ENCODE measurements around the gene NEURL1.
A peak's percentile ranks its signal among the peaks of the same experiment; 100 is the strongest.
"Not testable (repeated sequence)": the region's sequence is repeated elsewhere in the genome, so short reads cannot be mapped to it uniquely, and the experiment has no call there.

Gene NEURL1

GRCh38 chr10:103517234-103518085 is 24.0 kb downstream of the NEURL1 start:
- DNase-seq (ENCODE audit: low spot score) = no peak

- DNase-seq (ENCODE audit: low spot score) = no peak
These were observed 26.3 kb downstream of the NEURL1 start for GRCh38 chr10:103519798-103520197.

GRCh38 chr10:103522006-103522405 is 28.5 kb downstream of the NEURL1 start:
- DNase-seq (ENCODE audit: low spot score) = not testable (repeated sequence)

- no peak for DNase-seq (ENCODE audit: low spot score)
These were observed 30.2 kb downstream of the NEURL1 start for GRCh38 chr10:103523683-103524082.

GRCh38 chr10:103525901-103526300 is 32.4 kb downstream of the NEURL1 start:
- no peak for DNase-seq (ENCODE audit: low spot score)

GRCh38 chr10:103527476-103527875 is 34.0 kb downstream of the NEURL1 start:
- not testable (repeated sequence) for DNase-seq (ENCODE audit: low spot score)

GRCh38 chr10:103528549-103528948 is 35.0 kb downstream of the NEURL1 start:
- DNase-seq (ENCODE audit: low spot score) = no peak

- DNase-seq (ENCODE audit: low spot score) = no peak
These were observed 36.0 kb downstream of the NEURL1 start for GRCh38 chr10:103529539-103529938.

GRCh38 chr10:103533827-103534226 is 40.3 kb downstream of the NEURL1 start:
- no peak for DNase-seq (ENCODE audit: low spot score)

- DNase-seq (ENCODE audit: low spot score) = no peak
These were observed 41.4 kb downstream of the NEURL1 start for GRCh38 chr10:103534621-103535498.

- DNase-seq (ENCODE audit: low spot score) = no peak
These were observed 42.1 kb downstream of the NEURL1 start for GRCh38 chr10:103535595-103535994.

GRCh38 chr10:103539751-103540150 is 46.2 kb downstream of the NEURL1 start:
- DNase-seq (ENCODE audit: low spot score) = no peak

- DNase-seq (ENCODE audit: low spot score) = no peak
These were observed 47.2 kb downstream of the NEURL1 start for GRCh38 chr10:103540722-103541121.

GRCh38 chr10:103541616-103542015 is 48.1 kb downstream of the NEURL1 start:
- DNase-seq (ENCODE audit: low spot score) = no peak

- DNase-seq (ENCODE audit: low spot score) = peak; percentile 37
These were observed 49.5 kb downstream of the NEURL1 start for GRCh38 chr10:103542764-103543616.

- DNase-seq (ENCODE audit: low spot score) = no peak
These were observed 50.4 kb downstream of the NEURL1 start for GRCh38 chr10:103543617-103544525.

GRCh38 chr10:103544657-103545310 is 51.3 kb downstream of the NEURL1 start:
- DNase-seq (ENCODE audit: low spot score) = no peak

GRCh38 chr10:103545366-103545765 is 51.9 kb downstream of the NEURL1 start:
- no peak for DNase-seq (ENCODE audit: low spot score)

GRCh38 chr10:103545771-103546281 is 52.3 kb downstream of the NEURL1 start:
- DNase-seq (ENCODE audit: low spot score) = no peak

- DNase-seq (ENCODE audit: low spot score) = no peak
These were observed 52.9 kb downstream of the NEURL1 start for GRCh38 chr10:103546401-103546800.
